Endothelial cell (in vitro differentiated cells): ENCODE data around the gene PTPRJ. TPM values are rescaled to one million over a fixed set of nuclear protein-coding genes. Genes with fewer than 3 reads are reported as not detected.
"Not testable (repeated sequence)": the region's sequence is repeated elsewhere in the genome, so short reads cannot be mapped to it uniquely, and the experiment has no call there.

Experiments used
- DNase-seq: peaks from one replicate; pipeline ENCODE4 v3.0.0; 2021; ENCODE audit warnings: low spot score
- H3K27ac Mint-ChIP-seq: one replicate; pipeline ENCODE4 v1.8.0; 2021; ENCODE audit warnings: mixed read lengths, inconsistent platforms; ENCODE audit not compliant: unreplicated experiment
- H3K27me3 Mint-ChIP-seq: one replicate; pipeline ENCODE4 v1.8.0; 2021; ENCODE audit warnings: mild to moderate bottlenecking, moderate library complexity, mixed read lengths, inconsistent platforms; ENCODE audit not compliant: unreplicated experiment
- H3K36me3 Mint-ChIP-seq: one replicate; pipeline ENCODE4 v1.8.0; 2021; ENCODE audit warnings: mild to moderate bottlenecking, low read depth, mixed read lengths, inconsistent platforms; ENCODE audit not compliant: unreplicated experiment
- H3K4me1 Mint-ChIP-seq: one replicate; pipeline ENCODE4 v1.8.0; 2021; ENCODE audit warnings: mild to moderate bottlenecking, mixed read lengths, inconsistent platforms; ENCODE audit not compliant: unreplicated experiment
- H3K4me3 Mint-ChIP-seq: one replicate; pipeline ENCODE4 v1.8.0; 2021; ENCODE audit warnings: mild to moderate bottlenecking, mixed read lengths, inconsistent platforms; ENCODE audit not compliant: unreplicated experiment
- H3K9me3 Mint-ChIP-seq: one replicate; pipeline ENCODE4 v1.8.0; 2021; ENCODE audit warnings: mixed read lengths, inconsistent platforms; ENCODE audit not compliant: unreplicated experiment
- total RNA-seq: library from RNA; stranded (reverse); fragmentation: NEBNext Ultra II Directional; extraction: Animal tissue kit (Norgen Biotek cat#: 25700); gene quantifications from one replicate; pipeline ENCODE4 v1.2.1, GENCODE V29; 2021; ENCODE audit not compliant: unreplicated experiment
- TF ChIP-seq, protein P1 (sequence below): fragments of 200-600 bp; sonication (generic); IDR thresholded peaks from one replicate; pipeline ENCODE4 v1.5.0; 2021; ENCODE audit warnings: antibody characterized with exemption; ENCODE audit not compliant: unreplicated experiment

PTPRJ gene
- total RNA-seq, 1 donor from 2014 or later, result 1.6 TPM

DNA sequence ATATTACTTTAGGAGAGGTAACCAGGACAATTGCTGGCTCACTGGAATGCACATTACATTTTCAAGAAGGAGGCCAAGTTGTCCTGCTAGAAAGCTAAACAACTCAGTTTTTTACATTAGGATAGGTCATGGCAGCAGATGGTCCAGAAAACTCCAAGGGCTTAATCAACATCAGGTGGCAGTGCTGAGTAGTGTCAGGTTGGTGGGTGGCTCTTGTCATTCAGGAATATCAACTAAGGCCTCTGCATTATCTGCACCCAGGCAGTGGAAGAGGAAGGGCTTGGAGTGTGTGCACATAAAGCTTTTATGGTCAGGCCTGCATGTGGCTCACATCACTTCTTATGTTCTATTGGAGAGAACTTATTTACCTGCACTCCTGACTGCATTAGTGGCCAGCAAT lies 204.1 kb downstream of the PTPRJ start:
- Mint-ChIP-seq H3K9me3 (peaks cover 15% of the 10 kb centered on the region), H3K36me3 (no peaks in the 10 kb centered on the region), H3K4me3 (no peak overlapping the region), H3K27ac (no peak overlapping the region), H3K27me3 (peaks cover 5% of the 10 kb centered on the region), H3K4me1 (no peaks in the 10 kb centered on the region)
- TF ChIP-seq, protein P1, sequence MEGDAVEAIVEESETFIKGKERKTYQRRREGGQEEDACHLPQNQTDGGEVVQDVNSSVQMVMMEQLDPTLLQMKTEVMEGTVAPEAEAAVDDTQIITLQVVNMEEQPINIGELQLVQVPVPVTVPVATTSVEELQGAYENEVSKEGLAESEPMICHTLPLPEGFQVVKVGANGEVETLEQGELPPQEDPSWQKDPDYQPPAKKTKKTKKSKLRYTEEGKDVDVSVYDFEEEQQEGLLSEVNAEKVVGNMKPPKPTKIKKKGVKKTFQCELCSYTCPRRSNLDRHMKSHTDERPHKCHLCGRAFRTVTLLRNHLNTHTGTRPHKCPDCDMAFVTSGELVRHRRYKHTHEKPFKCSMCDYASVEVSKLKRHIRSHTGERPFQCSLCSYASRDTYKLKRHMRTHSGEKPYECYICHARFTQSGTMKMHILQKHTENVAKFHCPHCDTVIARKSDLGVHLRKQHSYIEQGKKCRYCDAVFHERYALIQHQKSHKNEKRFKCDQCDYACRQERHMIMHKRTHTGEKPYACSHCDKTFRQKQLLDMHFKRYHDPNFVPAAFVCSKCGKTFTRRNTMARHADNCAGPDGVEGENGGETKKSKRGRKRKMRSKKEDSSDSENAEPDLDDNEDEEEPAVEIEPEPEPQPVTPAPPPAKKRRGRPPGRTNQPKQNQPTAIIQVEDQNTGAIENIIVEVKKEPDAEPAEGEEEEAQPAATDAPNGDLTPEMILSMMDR, result no peak
- DNase-seq, result no peak

DNA sequence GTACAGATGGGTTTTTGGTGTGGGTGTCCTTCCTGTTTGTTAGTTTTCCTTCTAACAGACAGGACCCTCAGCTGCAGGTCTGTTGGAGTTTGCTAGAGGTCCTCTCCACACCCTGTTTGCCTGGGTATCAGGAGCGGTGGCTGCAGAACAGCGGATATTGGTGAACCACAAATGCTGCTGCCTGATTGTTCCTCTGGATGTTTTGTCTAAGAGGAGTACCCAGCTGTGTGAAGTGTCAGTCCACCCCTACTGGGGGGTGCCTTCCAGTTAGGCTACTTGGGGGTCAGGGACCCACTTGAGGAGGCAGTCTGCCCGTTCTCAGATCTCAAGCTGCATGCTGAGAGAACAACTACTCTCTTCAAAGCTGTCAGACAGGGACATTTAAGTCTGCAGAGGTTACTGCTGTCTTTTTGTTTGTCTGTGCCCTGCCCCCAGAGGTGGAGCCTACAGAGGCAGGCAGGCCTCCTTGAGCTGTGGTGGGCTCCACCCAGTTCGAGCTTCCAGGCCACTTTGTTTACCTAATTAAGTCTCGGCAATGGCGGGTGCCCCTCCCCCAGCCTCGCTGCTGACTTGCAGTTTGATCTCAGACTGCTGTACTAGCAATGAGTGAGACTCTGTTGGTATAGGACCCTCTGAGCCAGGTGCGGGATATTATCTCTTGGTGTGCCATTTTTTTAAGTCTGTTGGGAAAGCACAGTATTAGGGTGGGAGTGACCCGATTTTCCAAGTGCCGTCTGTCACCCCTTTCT lies 210.7 kb downstream of the PTPRJ start:
- H3K4me1 Mint-ChIP-seq, H3K4me3 Mint-ChIP-seq, H3K27me3 Mint-ChIP-seq, DNase-seq, H3K27ac Mint-ChIP-seq, H3K36me3 Mint-ChIP-seq: not testable (repeated sequence)
- H3K9me3 Mint-ChIP-seq, result peaks cover 25% of the 10 kb centered on the region

DNA sequence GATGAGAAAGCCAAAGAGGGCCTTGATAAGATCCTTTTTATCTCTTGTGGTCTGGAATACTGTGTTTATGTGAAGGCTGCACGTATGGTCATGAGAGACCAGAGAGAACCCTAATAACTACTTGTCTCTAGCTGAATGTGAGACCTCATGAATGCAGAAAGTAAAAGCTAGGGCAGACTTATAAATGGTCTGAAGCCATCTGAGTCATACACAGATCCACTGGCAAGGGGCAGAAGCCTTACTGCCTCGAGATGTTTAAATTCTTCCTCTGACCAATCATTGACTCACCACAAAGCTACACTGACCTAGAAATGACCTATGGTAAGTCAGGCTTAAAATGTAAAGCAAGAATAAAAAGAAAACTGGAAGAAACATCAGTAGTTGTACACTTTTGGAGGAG lies 213.5 kb downstream of the PTPRJ start:
- no peak overlapping the region for H3K27ac Mint-ChIP-seq
- no peak for DNase-seq
- H3K36me3 Mint-ChIP-seq, result no peaks in the 10 kb centered on the region
- TF ChIP-seq, protein P1, result no peak
- no peaks in the 10 kb centered on the region for H3K4me1 Mint-ChIP-seq
- H3K4me3 Mint-ChIP-seq, result no peak overlapping the region
- peaks cover 36% of the 10 kb centered on the region for H3K9me3 Mint-ChIP-seq
- peaks cover 1% of the 10 kb centered on the region for H3K27me3 Mint-ChIP-seq

DNA sequence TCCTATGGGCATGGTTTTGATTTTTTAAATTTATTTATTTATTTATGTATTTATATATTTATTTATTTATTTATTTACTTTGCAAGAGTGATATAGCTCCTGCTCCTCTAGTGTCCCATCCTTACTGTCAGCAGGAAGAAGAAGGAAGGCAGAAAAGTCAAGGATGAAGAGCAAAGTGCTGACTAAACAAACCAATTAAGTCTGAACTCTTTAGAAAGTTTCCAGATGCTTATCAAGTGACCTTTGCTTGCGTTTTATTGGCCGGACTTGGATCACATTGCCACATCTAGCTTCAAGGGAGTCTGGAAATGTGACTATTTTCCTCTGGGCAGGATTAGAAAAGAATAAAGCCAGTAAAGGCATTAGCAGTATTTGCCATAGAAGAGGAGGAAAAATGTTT lies 227.5 kb downstream of the PTPRJ start:
- no peaks in the 10 kb centered on the region for H3K27me3 Mint-ChIP-seq
- no peak overlapping the region for H3K4me3 Mint-ChIP-seq
- no peaks in the 10 kb centered on the region for H3K36me3 Mint-ChIP-seq
- peaks cover 16% of the 10 kb centered on the region for H3K9me3 Mint-ChIP-seq
- H3K27ac Mint-ChIP-seq, result no peak overlapping the region
- no peak for DNase-seq
- H3K4me1 Mint-ChIP-seq, result no peaks in the 10 kb centered on the region
- TF ChIP-seq, protein P1, result no peak

DNA sequence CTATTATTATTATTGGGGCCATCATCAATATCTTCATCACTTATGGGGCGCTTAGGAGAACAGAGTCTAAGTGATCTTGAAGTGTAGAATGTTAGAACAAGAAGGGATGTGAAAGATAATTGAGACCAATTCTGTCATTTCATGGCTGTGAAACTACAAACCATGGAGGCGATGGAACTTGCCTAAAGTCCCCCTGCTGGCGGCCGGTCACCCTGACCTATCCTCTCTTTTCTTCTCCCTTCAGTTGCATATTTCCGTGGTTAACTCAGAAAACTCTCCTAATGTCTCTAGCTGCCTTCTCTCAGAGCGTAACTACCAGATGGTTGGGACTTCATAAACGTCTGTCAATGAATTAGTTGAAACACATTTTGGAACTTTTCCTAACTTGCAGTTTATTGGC lies 229.7 kb downstream of the PTPRJ start:
- Mint-ChIP-seq H3K27me3 (peaks cover 7% of the 10 kb centered on the region), H3K27ac (no peak overlapping the region), H3K4me1 (no peaks in the 10 kb centered on the region), H3K36me3 (peaks cover 8% of the 10 kb centered on the region), H3K9me3 (peaks cover 25% of the 10 kb centered on the region), H3K4me3 (no peak overlapping the region)
- TF ChIP-seq, protein P1, result no peak
- DNase-seq, result no peak
